Measurements from ENCODE around the gene WDR35. TPM values are rescaled to one million over a fixed set of nuclear protein-coding genes. Genes with fewer than 3 reads are reported as not detected.

Gene WDR35
- total and polyA plus RNA-seq, 2 of the 4 experiments (the other 2 are of a cell fraction): 3.4 to 8.1 TPM

GRCh38 chr2:19989342-19989666 is 601 bp downstream of the WDR35 start:
- H2AFZ ChIP-seq (replicated peaks; ENCODE audit: low read length, poor library complexity): peak overlapping the region; percentile 97
- CTCF ChIA-PET: interaction anchor here (0.6 kb wide), 1 partner anchor 1635 kb away, joined by 3 read pairs; no protein-coding TSS in a partner anchor
- H3K4me1 ChIP-seq (ENCODE audit: control insufficient read depth, insufficient read depth, low read length): peaks cover 2% of the 10 kb centered on the region; the same call in 1 of the 2 replicates
- H3K79me1 ChIP-seq (ENCODE audit: low read depth in 1 of 2, low read length in 2 of 2): peaks cover 8 to 29% of the 10 kb centered on the region in 2 experiments
- H3K4me2 ChIP-seq (ENCODE audit: low read depth, low read length): peak overlapping the region; percentile 80
- H2BK120ac ChIP-seq (ENCODE audit: low read depth, low read length): peak overlapping the region; percentile 21; the same call in 1 of the 2 replicates
- no peaks in the 10 kb centered on the region for H4K20me1 ChIP-seq (ENCODE audit: insufficient read depth, low read length)
- peak overlapping the region; percentile 34; the same call in 1 of the 2 replicates for H4K91ac ChIP-seq (ENCODE audit: insufficient read depth, low read depth, low read length)
- peak overlapping the region; percentile 67 for H3K4ac ChIP-seq (ENCODE audit: low read depth, low read length)
- H4K8ac ChIP-seq (ENCODE audit: low read depth in 2 of 2, low read length in 2 of 2): peak overlapping the region; percentile 69 to 92; a peak in 3 of 4 replicates
- H3K18ac ChIP-seq (ENCODE audit: low read depth, low read length): no peak overlapping the region
- H3K27me3 ChIP-seq (ENCODE audit: control insufficient read depth, insufficient read depth, low read length): no peaks in the 10 kb centered on the region
- H3K27ac ChIP-seq (ENCODE audit: insufficient read depth, low read length): peak overlapping the region; percentile 51; the same call in 1 of the 2 replicates
- 0 out of 2 replicates have a peak, but pooled peaks have one; percentile 34 for TF ChIP-seq CEBPB (IDR thresholded peaks at IDR 0.05; ENCODE audit: low read depth, low read length)
- no peak for TF ChIP-seq RCOR1 (IDR thresholded peaks at IDR 0.05; ENCODE audit: insufficient replicate concordance, low read length)
- H3K9me1 ChIP-seq (ENCODE audit: insufficient read depth, low read length): no peaks in the 10 kb centered on the region
- H3K4me3 ChIP-seq (ENCODE audit: insufficient read depth, low read depth, low read length): peak overlapping the region; percentile 95
- dilution Hi-C loops (cut with HindIII; ENCODE audit: low sequenced_read_pairs, unreplicated experiment) (no loop called here), intact Hi-C loops (cut with micrococcal nuclease) (no loop called here), in situ Hi-C loops (cut with MboI; ENCODE audit: low sequenced_read_pairs) (no loop called here)
- ATAC-seq (ENCODE audit: low read depth) (no peak; the same call in 1 of the 2 replicates), DNase-seq (no peak)
- H3K9ac ChIP-seq (ENCODE audit: low read depth, low read length): peak overlapping the region; percentile 61
- peak overlapping the region; percentile 74 for H3K23ac ChIP-seq (ENCODE audit: low read depth, low read length)
- peak overlapping the region; percentile 38 for H2AK9ac ChIP-seq (replicated peaks; ENCODE audit: low read depth, low read length, poor library complexity)
- peak overlapping the region; percentile 53; the same call in 1 of the 2 replicates for H4K5ac ChIP-seq (ENCODE audit: low read depth, low read length)
- H2BK15ac ChIP-seq (ENCODE audit: low read depth, low read length): no peak overlapping the region
- H2AK5ac ChIP-seq (ENCODE audit: low read depth, low read length): 0 out of 2 replicates have a peak overlapping the region, but pooled peaks have one; percentile 1
- POLR2A ChIA-PET (ENCODE audit: unreplicated experiment): interaction anchor here (1.0 kb wide), 1 partner anchor 16 kb away, joined by 3 read pairs; no protein-coding TSS in a partner anchor
- no peaks in the 10 kb centered on the region for H3K9me3 ChIP-seq (ENCODE audit: control insufficient read depth, insufficient read depth, low read length)
- peak overlapping the region; percentile 28 for H2BK5ac ChIP-seq (ENCODE audit: low read depth, low read length, poor library complexity, severe bottlenecking)
- no CpG with 5 or more reads among the region's 8 CpGs for WGBS, 2 experiments (ENCODE audit: extremely low coverage in 2 of 2, insufficient read length in 1 of 2)
- no peak overlapping the region for H2BK20ac ChIP-seq (ENCODE audit: low read depth, low read length)
- BruUV-seq (replicated peaks): no TSS peak
- peaks cover 3% of the 10 kb centered on the region; the same call in 1 of the 2 replicates for H3K36me3 ChIP-seq (ENCODE audit: control insufficient read depth, insufficient read depth, low read length)
- H3K56ac ChIP-seq (ENCODE audit: extremely low read depth, insufficient read depth, low read length): peak overlapping the region; percentile 63
- H3K14ac ChIP-seq (replicated peaks; ENCODE audit: low read depth, low read length): peak overlapping the region; percentile 75
